Esophagus muscularis mucosa (tissue), 4 donors: ENCODE data around the gene ZNF23. TPM values are rescaled to one million over a fixed set of nuclear protein-coding genes. Genes with fewer than 3 reads are reported as not detected.

ENCODE experiments used
- DNase-seq: peaks from one replicate; pipeline ENCODE4 v3.0.0-alpha.2; 2017; ENCODE audit errors: extremely low spot score
- H3K27ac ChIP-seq, 4 donors: fragments of 200-600 bp; sonication (generic); replicated peaks in 1 of 4; 1 replicate in 3 of 4; 2 replicates in 1 of 4; pipeline ENCODE4 v1.5.1; 2016 to 2019; ENCODE audit warnings: mild to moderate bottlenecking in 1 of 4
- H3K27me3 ChIP-seq, 4 donors: fragments of 200-600 bp; sonication (generic); one replicate each; pipeline versions ENCODE4 v1.5.1 to v1.6.0; 2016 to 2019
- H3K36me3 ChIP-seq, 4 donors: fragments of 200-600 bp; sonication (generic); one replicate each; pipeline ENCODE4 v1.5.1; 2016 to 2019
- H3K4me1 ChIP-seq, 4 donors: fragments of 200-600 bp; sonication (generic); one replicate each; pipeline ENCODE4 v1.5.1; 2016 to 2019
- H3K4me3 ChIP-seq, 4 donors: fragments of 200-600 bp; sonication (generic); 1 replicate in 2 of 4; 2 replicates in 2 of 4; pipeline ENCODE4 v1.5.1; 2016 to 2019; ENCODE audit warnings: mild to moderate bottlenecking in 4 of 4, moderate library complexity in 1 of 4
- H3K9me3 ChIP-seq, 4 donors: fragments of 200-600 bp; sonication (generic); 1 replicate in 3 of 4; 2 replicates in 1 of 4; pipeline ENCODE4 v1.5.1; 2016 to 2019
- EP300 ChIP-seq: sonication (generic); formaldehyde crosslinking; IDR thresholded peaks from one replicate; pipeline ENCODE4 v1.6.1; 2017; ENCODE audit warnings: antibody characterized with exemption
- POLR2A ChIP-seq: fragments of 450-650 bp; IDR thresholded peaks from one replicate; pipeline ENCODE4 v1.6.1; 2017; ENCODE audit warnings: antibody characterized with exemption, moderate library complexity, mild to moderate bottlenecking, low read depth
- POLR2AphosphoS5 ChIP-seq, 2 donors: sonication (generic); formaldehyde crosslinking; IDR thresholded peaks; one replicate each; pipeline ENCODE4 v1.6.1; 2017; ENCODE audit warnings: antibody characterized with exemption in 2 of 2
- WGBS: methylation state at CpG from one replicate; pipeline ENCODE4 v1.1.5; 2018; 5-methylcytosine and 5-hydroxymethylcytosine counted together
- intact Hi-C: fragments of 100-400 bp; cut with DNase I; formaldehyde crosslinking; loops from one replicate; pipeline ENCODE4 v1.15.1; 2023
- total RNA-seq, 4 donors: library from RNA; depleted of rRNA; stranded (reverse); fragments of >200 nt; gene quantifications; one replicate each; pipeline versions ENCODE4 v1.1.0 to v1.2.1, GENCODE V29; 2016
- TF ChIP-seq, protein P1 (sequence below), 3 experiments: fragments of 200-600 bp in 2 of 3; fragments of 450-650 bp in 1 of 3; sonication (generic) in 2 of 3; IDR thresholded peaks; one replicate each; pipeline ENCODE4 v1.5.1; 2017 to 2019; ENCODE audit warnings: antibody characterized with exemption in 3 of 3, mild to moderate bottlenecking in 2 of 3, moderate library complexity in 1 of 3

ZNF23 gene
- total RNA-seq, 4 donors from 2014 or later: 9.4 to 12.5 (median 11.2) TPM

DNA sequence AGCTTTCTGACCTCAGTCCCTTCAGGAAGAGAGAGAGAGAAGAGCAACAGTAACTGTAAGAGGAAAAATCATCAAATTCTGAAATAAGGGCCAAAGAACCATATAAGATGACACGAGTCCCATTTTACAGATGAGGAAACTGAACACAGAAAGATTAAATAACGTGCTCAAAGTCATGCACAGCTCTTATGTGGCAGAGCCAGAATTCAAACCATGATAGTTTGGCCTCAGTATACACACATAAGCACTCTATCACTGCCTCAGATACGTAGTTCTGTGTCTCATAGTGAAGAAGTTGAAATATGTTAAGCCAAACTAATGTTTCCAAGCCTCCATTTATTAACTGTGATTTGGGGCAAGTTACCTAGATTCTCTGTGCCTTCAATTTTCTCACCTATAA is 29.0 kb upstream of the ZNF23 start:
- TF ChIP-seq POLR2A: no peak
- TF ChIP-seq, protein P1, sequence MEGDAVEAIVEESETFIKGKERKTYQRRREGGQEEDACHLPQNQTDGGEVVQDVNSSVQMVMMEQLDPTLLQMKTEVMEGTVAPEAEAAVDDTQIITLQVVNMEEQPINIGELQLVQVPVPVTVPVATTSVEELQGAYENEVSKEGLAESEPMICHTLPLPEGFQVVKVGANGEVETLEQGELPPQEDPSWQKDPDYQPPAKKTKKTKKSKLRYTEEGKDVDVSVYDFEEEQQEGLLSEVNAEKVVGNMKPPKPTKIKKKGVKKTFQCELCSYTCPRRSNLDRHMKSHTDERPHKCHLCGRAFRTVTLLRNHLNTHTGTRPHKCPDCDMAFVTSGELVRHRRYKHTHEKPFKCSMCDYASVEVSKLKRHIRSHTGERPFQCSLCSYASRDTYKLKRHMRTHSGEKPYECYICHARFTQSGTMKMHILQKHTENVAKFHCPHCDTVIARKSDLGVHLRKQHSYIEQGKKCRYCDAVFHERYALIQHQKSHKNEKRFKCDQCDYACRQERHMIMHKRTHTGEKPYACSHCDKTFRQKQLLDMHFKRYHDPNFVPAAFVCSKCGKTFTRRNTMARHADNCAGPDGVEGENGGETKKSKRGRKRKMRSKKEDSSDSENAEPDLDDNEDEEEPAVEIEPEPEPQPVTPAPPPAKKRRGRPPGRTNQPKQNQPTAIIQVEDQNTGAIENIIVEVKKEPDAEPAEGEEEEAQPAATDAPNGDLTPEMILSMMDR (IDR thresholded peaks at IDR 0.05): no peak
- TF ChIP-seq EP300: no peak
- no peak for TF ChIP-seq POLR2AphosphoS5 (IDR thresholded peaks at IDR 0.05)
- Histone ChIP-seq H3K9me3 (no peaks in the 10 kb centered on the region), H3K36me3 (no peaks in the 10 kb centered on the region), H3K4me3 (no peak overlapping the region), H3K27me3 (no peaks in the 10 kb centered on the region), H3K27ac (no peak overlapping the region), H3K4me1 (no peaks in the 10 kb centered on the region)
- no peak for DNase-seq
- intact Hi-C loops: loop anchor here (5.0 kb wide), 1 partner anchor 39 kb away; no protein-coding TSS in a partner anchor
- 61% methylated on average over 3 of the region's 3 CpGs for WGBS

- Histone ChIP-seq H3K27ac (no peak overlapping the region), H3K27me3 (no peaks in the 10 kb centered on the region), H3K36me3 (no peaks in the 10 kb centered on the region), H3K4me1 (no peaks in the 10 kb centered on the region), H3K4me3 (no peak overlapping the region), H3K9me3 (no peaks in the 10 kb centered on the region)
- no peak for TF ChIP-seq EP300
- no peak for TF ChIP-seq POLR2A
- TF ChIP-seq, protein P1 (IDR thresholded peaks at IDR 0.05): no peak
- TF ChIP-seq POLR2AphosphoS5 (IDR thresholded peaks at IDR 0.05): no peak
- DNase-seq: no peak
- intact Hi-C loops: loop anchor here (5.0 kb wide), 1 partner anchor 38 kb away; no protein-coding TSS in a partner anchor
Measured at GRCh38 chr16:71490361-71490760, 28.3 kb upstream of the ZNF23 start.

GRCh38 chr16:71489122-71489521 is 27.1 kb upstream of the ZNF23 start, which contains the start of gene ZNF19:
Gene ZNF19, minus strand, starts transcription at chr16:71489324. Its CDS starts 7,210 bp downstream, at chr16:71482114.
- H3K27ac ChIP-seq: no peak within 1 kb of the TSS
- intact Hi-C loops: no loop called here
- H3K4me3 ChIP-seq: no peak within 1 kb of the TSS
- 83% methylated on average over 21 of the region's 22 CpGs for WGBS
- no peaks in the 10 kb centered on the region for H3K9me3 ChIP-seq
- H3K4me1 ChIP-seq: peaks cover 0 to 5% (median 5%) of the 10 kb centered on the region in 4 donors
- TF ChIP-seq POLR2AphosphoS5 (IDR thresholded peaks at IDR 0.05) (no peak), EP300 (no peak), POLR2A (no peak)
- TF ChIP-seq, protein P1 (IDR thresholded peaks at IDR 0.05): no peak
- no peak for DNase-seq
- H3K36me3 ChIP-seq: no peaks in the 10 kb centered on the region
- H3K27me3 ChIP-seq: no peaks in the 10 kb centered on the region

GRCh38 chr16:71484006-71484893 is 22.2 kb upstream of the ZNF23 start:
- WGBS: 1% methylated on average over 24 of the region's 44 CpGs
- no peaks in the 10 kb centered on the region for H3K9me3 ChIP-seq
- intact Hi-C loops: loop anchor here (1.0 kb wide), 1 partner anchor 22 kb away; the partner anchor contains the start of gene ZNF23
- H3K4me3 ChIP-seq: peak overlapping the region; percentile 69 to 95 (median 83)
- H3K27me3 ChIP-seq: no peaks in the 10 kb centered on the region
- peaks cover 6 to 17% (median 16%) of the 10 kb centered on the region in 4 donors for H3K4me1 ChIP-seq
- peak overlapping the region; percentile 93 to 98 (median 94) for H3K27ac ChIP-seq
- H3K36me3 ChIP-seq: peaks cover 0 to 13% (median 0%) of the 10 kb centered on the region in 4 donors
- DNase-seq: peak; percentile 98
- TF ChIP-seq POLR2AphosphoS5 (IDR thresholded peaks at IDR 0.05) (peak; percentile 95 to 97), POLR2A (peak; percentile 32), EP300 (no peak)
- TF ChIP-seq, protein P1 (IDR thresholded peaks at IDR 0.05): no peak
